NCI-H2196 treated with DMSO at 0.1 percent for 48 hours (cell line): ENCODE measurements around the gene CCT6A.
"Not testable (repeated sequence)": the region's sequence is repeated elsewhere in the genome, so short reads cannot be mapped to it uniquely, and the experiment has no call there.

Experiments used
- DNase-seq: peaks from one replicate; lab custom pipeline; 2025; ENCODE audit not compliant: unreplicated experiment; lab: John Stamatoyannopoulos, UW

The CCT6A gene

GRCh38 chr7:56051053-56051338 lies 569 bp upstream of the CCT6A start:
- DNase-seq = no peak

- no peak for DNase-seq
Observed at GRCh38 chr7:56053379-56053778, 1.8 kb downstream of the CCT6A start.

DNA sequence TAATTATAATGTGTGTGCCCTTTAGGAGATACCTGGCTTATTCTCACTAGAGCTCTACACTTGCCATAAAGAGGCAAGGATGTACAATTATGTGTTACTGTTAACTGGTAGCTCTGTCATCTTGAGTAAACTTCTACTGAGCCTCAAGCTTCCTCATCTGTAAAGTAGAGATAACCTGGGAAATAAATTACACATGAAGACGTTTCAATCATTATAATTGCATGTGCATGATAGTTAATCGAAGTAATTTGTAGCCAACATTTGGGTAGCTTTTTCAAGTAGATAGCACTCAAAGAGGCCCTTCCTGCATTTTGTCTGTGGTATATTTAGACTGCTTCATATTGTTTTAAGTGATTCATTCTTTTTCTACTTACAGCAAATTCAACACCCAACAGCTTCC lies 2.4 kb downstream of the CCT6A start:
- no peak for DNase-seq

- DNase-seq = no peak
Observed at GRCh38 chr7:56062382-56062781, 10.8 kb downstream of the CCT6A start.

GRCh38 chr7:56063500-56063881 lies 11.9 kb downstream of the CCT6A start:
- no peak for DNase-seq

DNA sequence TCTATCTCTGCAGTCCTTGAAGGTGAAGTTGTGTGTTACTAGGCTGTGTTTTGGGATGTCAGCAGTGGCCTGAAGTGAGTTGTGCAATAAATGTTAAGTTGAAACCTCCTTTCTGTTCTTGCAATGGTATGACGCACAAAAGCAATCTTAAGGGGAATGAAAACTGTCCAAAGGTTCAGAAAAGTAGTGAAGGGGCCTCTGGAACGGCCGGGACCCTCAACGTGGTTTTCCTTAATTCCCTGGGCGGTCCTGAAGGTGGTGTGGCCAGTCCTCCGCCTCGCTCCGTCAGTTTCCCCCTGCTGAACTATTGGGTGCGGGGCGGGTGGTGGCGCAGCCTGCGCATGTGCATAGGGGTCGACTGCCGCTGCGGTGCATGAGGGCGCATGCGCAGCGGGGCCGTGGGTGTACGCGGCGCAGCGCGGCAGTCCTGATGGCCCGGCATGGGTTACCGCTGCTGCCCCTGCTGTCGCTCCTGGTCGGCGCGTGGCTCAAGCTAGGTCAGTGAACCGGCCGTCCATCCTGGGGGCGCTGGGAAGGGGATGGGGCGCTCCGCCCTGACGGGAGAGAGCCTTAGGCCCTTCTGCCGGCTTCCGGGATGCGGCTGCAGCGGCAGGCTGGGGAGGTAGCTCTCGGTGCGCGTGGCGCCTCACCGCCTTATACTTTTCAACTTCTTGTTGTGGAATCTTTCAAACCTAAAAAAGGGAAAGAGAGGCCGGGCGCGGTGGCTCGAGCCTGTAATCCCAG lies 12.5 kb downstream of the CCT6A start, which contains the start of gene SUMF2:
SUMF2 (plus strand) TSS at position 405 of the 744 bp plus-strand sequence; CDS start at position 431, 26 bp downstream.
- DNase-seq = peak; percentile 87

DNA sequence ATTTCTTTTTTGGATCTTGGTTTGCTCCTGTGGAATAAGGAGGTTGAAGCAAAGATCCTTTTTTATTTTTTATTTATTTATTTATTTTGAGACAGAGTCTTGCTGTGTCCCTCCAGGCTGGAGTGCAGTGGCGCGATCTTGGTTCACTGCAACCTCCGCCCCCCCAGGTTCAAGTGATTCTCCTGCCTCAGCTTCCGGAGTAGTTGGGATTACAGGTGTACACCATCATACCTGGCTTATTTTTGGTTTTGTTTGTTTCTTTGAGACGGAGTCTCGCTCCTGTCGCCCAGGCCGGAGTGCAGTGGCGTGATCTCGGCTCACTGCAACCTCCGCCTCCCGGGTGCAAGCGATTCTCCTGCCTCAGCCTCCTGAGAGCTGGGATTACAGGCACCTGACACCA lies 14.8 kb downstream of the CCT6A start:
- not testable (repeated sequence) for DNase-seq

- DNase-seq = peak; percentile 91
Observed at GRCh38 chr7:56074371-56074791, 22.8 kb downstream of the CCT6A start.

- no peak for DNase-seq
Observed at GRCh38 chr7:56077681-56078080, 26.1 kb downstream of the CCT6A start.

DNA sequence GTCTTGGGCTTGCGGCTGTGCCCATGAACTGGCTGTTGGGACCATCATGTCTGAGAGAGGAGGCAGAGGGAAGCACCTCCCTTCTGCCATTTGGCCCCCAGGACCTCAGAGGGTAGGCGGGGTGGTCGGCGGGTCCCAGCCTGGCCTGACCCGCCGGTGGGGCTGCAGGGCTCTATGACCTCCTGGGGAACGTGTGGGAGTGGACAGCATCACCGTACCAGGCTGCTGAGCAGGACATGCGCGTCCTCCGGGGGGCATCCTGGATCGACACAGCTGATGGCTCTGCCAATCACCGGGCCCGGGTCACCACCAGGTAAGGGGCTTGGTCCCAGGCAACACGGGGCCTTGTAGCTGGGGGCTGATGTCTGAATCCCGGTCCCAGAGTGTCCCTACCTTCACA lies 26.6 kb downstream of the CCT6A start:
- no peak for DNase-seq

DNA sequence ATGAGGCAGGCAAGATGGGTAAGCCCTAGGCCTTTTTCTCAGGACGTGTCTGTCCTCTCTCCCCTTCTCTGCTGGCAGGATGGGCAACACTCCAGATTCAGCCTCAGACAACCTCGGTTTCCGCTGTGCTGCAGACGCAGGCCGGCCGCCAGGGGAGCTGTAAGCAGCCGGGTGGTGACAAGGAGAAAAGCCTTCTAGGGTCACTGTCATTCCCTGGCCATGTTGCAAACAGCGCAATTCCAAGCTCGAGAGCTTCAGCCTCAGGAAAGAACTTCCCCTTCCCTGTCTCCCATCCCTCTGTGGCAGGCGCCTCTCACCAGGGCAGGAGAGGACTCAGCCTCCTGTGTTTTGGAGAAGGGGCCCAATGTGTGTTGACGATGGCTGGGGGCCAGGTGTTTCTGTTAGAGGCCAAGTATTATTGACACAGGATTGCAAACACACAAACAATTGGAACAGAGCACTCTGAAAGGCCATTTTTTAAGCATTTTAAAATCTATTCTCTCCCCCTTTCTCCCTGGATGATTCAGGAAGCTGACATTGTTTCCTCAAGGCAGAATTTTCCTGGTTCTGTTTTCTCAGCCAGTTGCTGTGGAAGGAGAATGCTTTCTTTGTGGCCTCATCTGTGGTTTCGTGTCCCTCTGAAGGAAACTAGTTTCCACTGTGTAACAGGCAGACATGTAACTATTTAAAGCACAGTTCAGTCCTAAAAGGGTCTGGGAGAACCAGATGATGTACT lies 28.1 kb downstream of the CCT6A start:
- peak; percentile 97 for DNase-seq

DNA sequence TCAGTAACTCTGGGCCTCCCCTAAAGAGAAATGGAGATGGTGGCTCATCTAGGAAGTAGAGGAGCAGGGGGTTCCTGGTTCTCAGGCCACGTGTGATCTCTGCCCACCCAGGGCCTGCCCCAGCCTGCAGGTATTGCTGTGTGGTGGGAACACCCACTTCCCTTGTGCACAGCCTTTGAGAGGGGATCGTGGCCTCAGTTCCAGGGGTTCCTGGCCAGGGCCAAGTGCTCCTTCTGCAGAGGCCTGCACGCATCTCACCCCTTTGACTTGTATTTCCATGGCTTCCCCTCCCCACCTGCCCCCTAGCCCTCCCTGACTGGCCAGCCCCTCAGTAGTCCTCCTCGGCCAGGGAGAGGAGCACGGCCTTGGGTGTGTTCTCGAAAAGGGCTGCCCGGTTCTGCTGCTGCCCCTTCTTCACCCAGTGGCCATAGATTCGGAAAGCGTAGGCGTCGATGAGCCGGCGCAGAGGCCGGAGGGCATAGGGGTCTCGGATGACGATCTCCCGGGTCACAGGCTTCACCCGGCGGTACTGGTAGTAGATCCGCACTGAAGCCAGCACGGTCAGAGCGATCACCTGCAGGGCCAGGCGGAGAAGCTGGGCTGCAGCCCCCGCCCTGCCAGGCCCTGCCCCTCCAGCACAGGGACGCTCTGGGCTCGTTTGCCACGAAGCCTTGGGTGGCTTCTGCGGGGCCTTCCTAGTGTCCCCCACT lies 29.3 kb downstream of the CCT6A start:
- not testable (repeated sequence) for DNase-seq

DNA sequence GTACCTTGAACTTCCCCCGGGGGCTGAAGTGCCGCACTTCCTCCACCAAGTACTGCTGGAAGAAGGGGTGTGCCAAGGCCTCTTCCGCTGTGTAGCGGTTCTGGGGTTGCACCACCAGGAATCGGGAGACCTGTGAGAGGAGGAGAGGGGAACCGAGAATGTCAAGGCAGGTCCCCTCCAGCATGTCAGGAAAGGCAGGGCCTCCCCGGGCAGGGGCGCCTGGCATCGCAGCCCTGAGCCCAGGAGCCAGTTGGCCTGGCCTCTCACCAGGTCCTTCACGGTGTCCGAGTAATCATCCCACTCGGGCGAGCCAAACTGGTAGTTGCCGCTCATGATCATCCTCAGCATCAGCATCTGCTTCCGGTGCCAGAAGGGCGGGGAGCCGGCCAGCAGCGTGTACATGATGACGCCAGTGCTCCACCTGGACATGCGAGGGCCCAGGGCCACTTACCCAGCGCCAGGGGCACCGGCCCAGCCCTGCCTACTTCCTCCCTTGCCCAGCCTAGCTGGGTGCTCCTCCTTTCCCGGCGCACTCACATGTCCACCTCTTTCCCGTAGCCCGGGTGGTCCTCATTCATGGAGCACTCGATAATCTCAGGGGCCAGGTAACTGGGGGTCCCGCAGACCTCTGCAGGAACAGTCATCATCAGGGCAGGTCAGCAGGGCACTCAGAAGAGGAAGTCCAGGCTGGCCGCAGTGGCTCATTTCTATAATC lies 30.2 kb downstream of the CCT6A start:
- DNase-seq = no peak

DNA sequence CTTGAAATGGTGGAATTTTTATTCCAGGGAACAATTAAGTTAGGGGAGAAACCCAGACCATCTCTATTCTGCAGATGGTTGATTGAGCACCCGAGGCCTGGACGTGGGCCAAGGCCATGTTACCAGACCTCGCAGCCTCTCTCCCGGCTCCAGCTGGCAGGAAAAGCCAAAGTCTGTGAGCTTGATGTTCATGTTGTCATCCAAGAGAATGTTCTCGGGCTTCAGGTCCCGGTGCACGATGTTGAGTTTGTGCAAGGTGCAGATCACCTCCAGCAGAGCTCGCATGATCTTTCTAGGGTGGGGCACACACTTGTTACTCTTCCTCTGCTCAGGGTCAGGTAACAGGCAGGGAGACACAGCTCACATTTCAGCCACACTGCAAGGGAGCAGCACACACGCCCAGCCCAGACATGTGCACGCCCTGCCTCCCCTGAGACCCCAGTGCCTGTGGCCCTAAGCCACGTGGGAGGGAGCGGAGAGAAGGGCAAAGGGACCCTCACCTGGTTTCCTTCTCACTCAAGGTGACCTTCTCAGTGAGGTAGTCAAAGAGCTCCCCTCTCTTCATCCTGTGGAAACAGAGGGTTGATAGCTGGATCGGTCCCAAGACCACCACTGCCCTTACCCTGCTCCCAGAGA lies 31.7 kb downstream of the CCT6A start:
- DNase-seq = peak; percentile 72

DNA sequence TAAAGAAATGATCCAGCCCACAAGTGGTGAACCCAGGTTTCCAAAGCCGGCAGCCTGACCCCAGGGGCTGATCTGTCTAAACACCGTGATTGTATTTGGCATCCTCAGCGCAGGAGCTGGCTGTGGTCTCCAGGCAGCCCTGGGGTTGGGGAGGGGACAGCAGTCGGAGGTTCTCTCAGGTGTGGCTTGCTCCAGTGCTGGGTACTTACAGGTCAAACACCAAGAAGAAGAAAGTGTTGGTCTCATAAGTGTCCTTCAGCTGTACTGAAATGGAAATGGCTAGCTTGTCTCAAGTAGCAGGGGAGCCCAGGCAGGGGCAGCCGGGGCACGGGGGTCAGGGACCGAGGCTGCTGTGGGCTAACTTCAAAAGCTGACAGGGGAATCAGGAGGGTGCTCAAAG lies 35.2 kb downstream of the CCT6A start:
- DNase-seq = no peak

GRCh38 chr7:56087445-56087844 lies 35.9 kb downstream of the CCT6A start:
- no peak for DNase-seq

DNA sequence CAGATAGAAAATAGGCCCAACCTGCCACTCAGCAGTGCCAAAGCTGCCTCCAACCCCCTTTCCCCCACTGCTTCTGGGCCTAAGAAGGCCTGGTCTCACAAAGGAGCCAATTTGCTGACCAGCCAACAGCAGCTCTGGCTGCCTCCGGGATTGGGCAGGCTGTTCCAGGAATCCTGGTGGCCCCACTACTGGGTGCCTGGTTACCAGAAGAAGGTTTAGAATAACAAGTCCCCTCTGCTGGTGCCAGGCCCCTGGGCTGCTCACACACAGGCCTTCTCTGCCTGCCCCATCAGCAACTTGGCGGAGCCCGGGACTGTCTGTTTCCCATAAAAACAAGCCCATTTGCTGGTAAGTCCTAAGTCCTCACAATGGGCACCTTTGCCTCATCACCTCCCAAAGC lies 40.0 kb downstream of the CCT6A start:
- peak; percentile 36 for DNase-seq

DNA sequence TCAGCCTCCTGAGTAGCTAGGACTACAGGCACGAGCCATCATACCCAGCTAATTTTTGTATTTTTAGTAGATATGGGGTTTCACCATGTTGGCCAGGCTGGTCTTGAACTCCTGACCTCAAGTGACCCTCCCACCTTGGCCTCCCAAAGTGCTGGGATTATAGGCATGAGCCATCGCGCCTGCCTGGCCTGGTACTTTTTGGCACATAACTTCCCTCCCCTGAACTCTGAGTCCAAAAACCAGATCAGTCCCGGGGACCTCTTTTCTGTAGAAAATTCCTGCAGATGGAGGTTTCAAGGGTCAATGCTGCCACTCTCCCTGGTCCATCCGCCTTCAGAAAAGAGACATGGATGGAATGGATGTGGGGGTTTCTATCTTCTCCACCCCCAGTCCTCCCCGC lies 40.8 kb downstream of the CCT6A start:
- DNase-seq = not testable (repeated sequence)

DNA sequence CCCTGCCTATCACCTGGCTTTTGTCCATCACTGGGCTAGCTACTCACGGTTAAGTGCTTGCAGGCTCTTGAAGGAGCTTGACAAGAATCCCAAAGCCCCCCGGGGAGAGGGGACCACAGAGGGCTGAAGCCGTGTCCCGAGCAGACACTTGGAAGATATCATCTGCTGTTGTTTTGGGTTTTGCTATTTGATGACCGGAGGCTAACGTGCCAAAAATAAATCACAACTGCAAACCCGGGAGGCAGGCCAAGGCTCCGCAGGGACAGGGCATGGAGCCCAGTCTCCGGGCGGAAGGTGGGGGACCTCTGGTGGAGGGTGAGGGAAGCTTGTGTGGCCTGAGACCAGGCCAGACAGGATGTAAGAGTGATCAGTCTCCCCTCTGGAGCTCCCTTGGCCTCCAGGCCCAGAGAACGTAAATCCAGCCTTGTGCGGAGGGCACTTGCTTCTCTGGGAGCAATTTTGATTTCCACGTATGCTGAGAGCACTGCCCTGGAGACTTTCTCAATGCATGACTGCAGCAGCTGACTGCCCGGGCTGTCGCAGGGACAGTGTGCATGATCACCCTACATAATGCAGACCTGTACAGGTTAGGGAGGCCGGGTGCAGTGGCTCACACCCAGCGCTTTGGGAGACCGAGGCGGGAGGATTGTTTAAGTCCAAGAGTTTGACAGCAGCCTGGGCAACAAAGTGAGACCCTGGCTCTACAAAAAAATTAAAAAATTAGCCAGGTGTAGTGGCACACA lies 41.4 kb downstream of the CCT6A start, which contains the start of gene PHKG1:
PHKG1 (minus strand) TSS at position 164 of the 743 bp plus-strand sequence. CDS start 4,011 bp downstream, outside the sequence.
- peak; percentile 89 for DNase-seq

- peak; percentile 80 for DNase-seq
Observed at GRCh38 chr7:56097700-56098099, 46.1 kb downstream of the CCT6A start.
